Esophagus squamous epithelium (tissue), 5 donors: ENCODE data around the gene CARD8. TPM values are rescaled to one million over a fixed set of nuclear protein-coding genes. Genes with fewer than 3 reads are reported as not detected.

ENCODE experiments used
- DNase-seq: peaks from one replicate; lab custom pipeline; 2025; lab: John Stamatoyannopoulos, UW
- H3K27ac ChIP-seq, 4 donors: fragments of 200-600 bp; sonication (generic); one replicate each; pipeline ENCODE4 v1.5.1; 2016 to 2019; ENCODE audit warnings: mild to moderate bottlenecking in 1 of 4
- H3K27me3 ChIP-seq, 4 donors: fragments of 200-600 bp; sonication (generic); 1 replicate in 3 of 4; 2 replicates in 1 of 4; pipeline versions ENCODE4 v1.5.1 to v1.6.0; 2017 to 2021; ENCODE audit warnings: antibody characterized with exemption in 1 of 4
- H3K36me3 ChIP-seq, 3 donors: fragments of 200-600 bp; sonication (generic); one replicate each; pipeline ENCODE4 v1.5.1; 2016 to 2019
- H3K4me1 ChIP-seq, 3 donors: fragments of 200-600 bp; sonication (generic); one replicate each; pipeline ENCODE4 v1.5.1; 2017 to 2019
- H3K4me3 ChIP-seq, 4 donors: fragments of 200-600 bp; sonication (generic); 1 replicate in 3 of 4; 2 replicates in 1 of 4; pipeline ENCODE4 v1.5.1; 2016 to 2019; ENCODE audit warnings: mild to moderate bottlenecking in 2 of 4, moderate library complexity in 1 of 4
- H3K9me3 ChIP-seq, 3 donors: fragments of 200-600 bp; sonication (generic); one replicate each; pipeline ENCODE4 v1.5.1; 2016 to 2019
- CTCF ChIP-seq, 6 experiments: fragments of 450-650 bp in 4 of 6; fragments of 200-600 bp in 2 of 6; sonication (generic) in 2 of 6; IDR thresholded peaks; one replicate each; pipeline ENCODE4 v1.5.1; 2016 to 2019; ENCODE audit warnings: antibody characterized with exemption in 6 of 6, mild to moderate bottlenecking in 4 of 6, moderate library complexity in 4 of 6
- POLR2A ChIP-seq, 4 donors: fragments of 450-650 bp; IDR thresholded peaks; one replicate each; pipeline ENCODE4 v1.6.1; 2017; ENCODE audit warnings: antibody characterized with exemption in 4 of 4, mild to moderate bottlenecking in 4 of 4, moderate library complexity in 3 of 4
- WGBS, 2 donors: methylation state at CpG; one replicate each; pipeline ENCODE4 v1.1.5; 2018; 5-methylcytosine and 5-hydroxymethylcytosine counted together
- intact Hi-C: fragments of 100-400 bp; cut with DNase I; formaldehyde crosslinking; loops from one replicate; pipeline ENCODE4 v1.15.0; 2022
- total RNA-seq, 4 donors: library from RNA; depleted of rRNA; stranded (reverse); fragments of >200 nt; gene quantifications; one replicate each; pipeline ENCODE4 v1.1.0, GENCODE V29; 2016
- donor health status: DM: yes; HTN: yes; CAD: no.

The CARD8 gene
- total RNA-seq, 4 donors from 2014 or later = 9.7 to 21.9 (median 11.3) TPM

GRCh38 chr19:48216933-48217332 lies 38.8 kb downstream of the CARD8 start:
- H3K27me3 ChIP-seq = no peaks in the 10 kb centered on the region
- 78 to 90% methylated on average over 12 to 14 of the region's 14 CpGs for WGBS, 2 donors
- H3K4me3 ChIP-seq = no peak overlapping the region
- intact Hi-C loops = no loop called here
- no peaks in the 10 kb centered on the region for H3K9me3 ChIP-seq
- H3K36me3 ChIP-seq = peaks cover 0 to 68% (median 0%) of the 10 kb centered on the region in 3 donors
- DNase-seq = no peak
- no peak overlapping the region for H3K27ac ChIP-seq
- TF ChIP-seq CTCF (IDR thresholded peaks at IDR 0.05) (no peak), POLR2A (IDR thresholded peaks at IDR 0.05) (no peak)
- no peaks in the 10 kb centered on the region for H3K4me1 ChIP-seq

GRCh38 chr19:48213959-48214358 lies 41.8 kb downstream of the CARD8 start:
- Histone ChIP-seq H3K9me3 (no peaks in the 10 kb centered on the region), H3K27ac (no peak overlapping the region), H3K4me1 (no peaks in the 10 kb centered on the region), H3K27me3 (no peaks in the 10 kb centered on the region), H3K36me3 (peaks cover 0 to 63% (median 0%) of the 10 kb centered on the region in 3 donors), H3K4me3 (no peak overlapping the region)
- TF ChIP-seq CTCF (IDR thresholded peaks at IDR 0.05) (no peak), POLR2A (IDR thresholded peaks at IDR 0.05) (no peak)
- 85 to 91% methylated on average over 5 of the region's 5 CpGs for WGBS, 2 donors
- intact Hi-C loops = no loop called here
- DNase-seq = no peak

- Histone ChIP-seq H3K27ac (no peak overlapping the region), H3K36me3 (peaks cover 0 to 39% (median 0%) of the 10 kb centered on the region in 3 donors), H3K4me3 (no peak overlapping the region), H3K27me3 (no peaks in the 10 kb centered on the region), H3K4me1 (peaks cover 0 to 4% (median 2%) of the 10 kb centered on the region in 3 donors), H3K9me3 (no peaks in the 10 kb centered on the region)
- 51 to 71% methylated on average over 3 of the region's 3 CpGs for WGBS, 2 donors
- TF ChIP-seq CTCF (IDR thresholded peaks at IDR 0.05) = no peak
- TF ChIP-seq POLR2A (IDR thresholded peaks at IDR 0.05) = no peak
- DNase-seq = no peak
- intact Hi-C loops = no loop called here
These were observed 45.7 kb downstream of the CARD8 start for GRCh38 chr19:48210005-48210404.

- no peak overlapping the region for H3K27ac ChIP-seq
- peaks cover 0 to 20% (median 11%) of the 10 kb centered on the region in 3 donors for H3K4me1 ChIP-seq
- DNase-seq = no peak
- no peaks in the 10 kb centered on the region for H3K27me3 ChIP-seq
- peaks cover 0 to 10% (median 0%) of the 10 kb centered on the region in 3 donors for H3K36me3 ChIP-seq
- no peaks in the 10 kb centered on the region for H3K9me3 ChIP-seq
- 75 to 79% methylated on average over 9 of the region's 9 CpGs for WGBS, 2 donors
- no peak overlapping the region for H3K4me3 ChIP-seq
- TF ChIP-seq POLR2A (IDR thresholded peaks at IDR 0.05) = no peak
- TF ChIP-seq CTCF (IDR thresholded peaks at IDR 0.05) = no peak
- intact Hi-C loops = no loop called here
These were observed 49.2 kb downstream of the CARD8 start for GRCh38 chr19:48206397-48207093.

- H3K27ac ChIP-seq = peak overlapping the region; percentile 57 to 83 (median 72)
- H3K36me3 ChIP-seq = no peaks in the 10 kb centered on the region
- peaks cover 0 to 20% (median 11%) of the 10 kb centered on the region in 3 donors for H3K4me1 ChIP-seq
- peak in 1 of 6 experiments; percentile 54 for TF ChIP-seq CTCF (IDR thresholded peaks at IDR 0.05)
- peak in 2 of 4 donors; percentile 22 to 57 for TF ChIP-seq POLR2A (IDR thresholded peaks at IDR 0.05)
- 0 to 1% methylated on average over 21 to 23 of the region's 34 CpGs for WGBS, 2 donors
- H3K4me3 ChIP-seq = peak overlapping the region; percentile 63 to 79 (median 70)
- intact Hi-C loops = no loop called here
- DNase-seq = peak; percentile 62
- H3K9me3 ChIP-seq = no peaks in the 10 kb centered on the region
- no peaks in the 10 kb centered on the region for H3K27me3 ChIP-seq
These were observed 51.7 kb downstream of the CARD8 start for GRCh38 chr19:48203794-48204628.
